Mucosa of descending colon (tissue), 3 donors: ENCODE results near the gene FBXO38. TPM values are rescaled to one million over a fixed set of nuclear protein-coding genes. Genes with fewer than 3 reads are reported as not detected.

Experiments
- ATAC-seq: fragments of 200-7000 bp; cut with Tn5 transposase; one replicate; pipeline ENCODE4 v1.9.1; 2020; ENCODE audit warnings: mild to moderate bottlenecking, moderate library complexity
- DNase-seq, 3 donors: peaks; one replicate each; pipeline ENCODE4 v3.0.0-alpha.2; 2020
- H3K36me3 ChIP-seq: fragments of 200-600 bp; one replicate; pipeline ENCODE4 v1.8.0; 2021; ENCODE audit warnings: low read depth, mild to moderate bottlenecking
- H3K4me1 ChIP-seq: fragments of 200-600 bp; one replicate; pipeline ENCODE4 v1.8.0; 2021; ENCODE audit warnings: low read depth, mild to moderate bottlenecking
- H3K4me3 ChIP-seq: fragments of 200-600 bp; one replicate; pipeline ENCODE4 v1.8.0; 2021; ENCODE audit warnings: mild to moderate bottlenecking
- H3K9me3 ChIP-seq: fragments of 200-600 bp; one replicate; pipeline ENCODE4 v1.8.0; 2021; ENCODE audit warnings: mild to moderate bottlenecking
- intact Hi-C, 2 donors: fragments of 100-400 bp; cut with DNase I in 1 of 2; cut with micrococcal nuclease in 1 of 2; formaldehyde crosslinking; loops; one replicate each; pipeline versions ENCODE4 v1.11.0 to v1.11.1; 2022; cut with DNase I, micrococcal nuclease
- total RNA-seq, 3 donors: library from RNA; stranded (reverse); fragmentation: NEBNext Ultra II Directional in 2 of 3; extraction: Animal tissue kit (Norgen Biotek cat#: 25700) in 2 of 3; gene quantifications; one replicate each; pipeline versions ENCODE4 v1.2.1 to v1.2.4, GENCODE V29; 2021 to 2023
- TF ChIP-seq, protein P1 (sequence below): fragments of 200-600 bp; IDR thresholded peaks from one replicate; pipeline ENCODE4 v1.8.0; 2022; ENCODE audit warnings: antibody characterized with exemption, mild to moderate bottlenecking
- donor health status: DM: no; HTN: no; CAD: no; lungs with moderate emphysema.
- donor health status: DM: no; HTN: no; CAD: no.
- donor health status: DM: no; HTN: yes; CAD: no.

FBXO38 gene
- total RNA-seq, 3 donors from 2014 or later, result 46.5 to 48.0 (median 46.9) TPM

DNA sequence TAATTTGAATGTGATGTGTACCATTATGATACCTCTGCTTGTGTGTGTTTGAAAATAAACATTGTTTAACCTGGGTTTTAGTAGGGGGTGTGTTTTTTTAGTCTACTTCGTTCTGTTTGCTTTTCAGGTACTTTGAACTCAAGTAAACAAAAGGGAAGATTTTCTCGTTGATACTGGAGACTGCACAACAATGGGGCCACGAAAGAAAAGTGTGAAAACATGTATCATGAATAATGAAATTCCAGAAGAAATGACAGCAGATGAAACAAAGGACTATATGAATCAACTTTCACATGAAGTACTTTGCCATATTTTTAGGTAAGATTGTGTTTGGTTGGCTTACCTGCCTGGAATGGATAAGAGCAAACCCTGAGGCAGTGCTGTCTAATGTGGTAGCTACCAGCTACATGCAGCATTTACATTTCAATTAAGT is 10.8 kb downstream of the FBXO38 start:
- ATAC-seq (peak; percentile 56), DNase-seq (no peak)
- Histone ChIP-seq H3K9me3 (no peaks in the 10 kb centered on the region), H3K36me3 (no peaks in the 10 kb centered on the region), H3K4me1 (peaks cover 41% of the 10 kb centered on the region), H3K4me3 (no peak overlapping the region)
- TF ChIP-seq, protein P1, sequence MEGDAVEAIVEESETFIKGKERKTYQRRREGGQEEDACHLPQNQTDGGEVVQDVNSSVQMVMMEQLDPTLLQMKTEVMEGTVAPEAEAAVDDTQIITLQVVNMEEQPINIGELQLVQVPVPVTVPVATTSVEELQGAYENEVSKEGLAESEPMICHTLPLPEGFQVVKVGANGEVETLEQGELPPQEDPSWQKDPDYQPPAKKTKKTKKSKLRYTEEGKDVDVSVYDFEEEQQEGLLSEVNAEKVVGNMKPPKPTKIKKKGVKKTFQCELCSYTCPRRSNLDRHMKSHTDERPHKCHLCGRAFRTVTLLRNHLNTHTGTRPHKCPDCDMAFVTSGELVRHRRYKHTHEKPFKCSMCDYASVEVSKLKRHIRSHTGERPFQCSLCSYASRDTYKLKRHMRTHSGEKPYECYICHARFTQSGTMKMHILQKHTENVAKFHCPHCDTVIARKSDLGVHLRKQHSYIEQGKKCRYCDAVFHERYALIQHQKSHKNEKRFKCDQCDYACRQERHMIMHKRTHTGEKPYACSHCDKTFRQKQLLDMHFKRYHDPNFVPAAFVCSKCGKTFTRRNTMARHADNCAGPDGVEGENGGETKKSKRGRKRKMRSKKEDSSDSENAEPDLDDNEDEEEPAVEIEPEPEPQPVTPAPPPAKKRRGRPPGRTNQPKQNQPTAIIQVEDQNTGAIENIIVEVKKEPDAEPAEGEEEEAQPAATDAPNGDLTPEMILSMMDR, result no peak
- intact Hi-C loops, result no loop called here

- Histone ChIP-seq H3K9me3 (no peaks in the 10 kb centered on the region), H3K36me3 (no peaks in the 10 kb centered on the region), H3K4me3 (no peak overlapping the region), H3K4me1 (peaks cover 38% of the 10 kb centered on the region)
- ATAC-seq (no peak), DNase-seq (no peak)
- TF ChIP-seq, protein P1, result no peak
- intact Hi-C loops, result no loop called here
Observed at GRCh38 chr5:148395031-148395430, 11.3 kb downstream of the FBXO38 start.

DNA sequence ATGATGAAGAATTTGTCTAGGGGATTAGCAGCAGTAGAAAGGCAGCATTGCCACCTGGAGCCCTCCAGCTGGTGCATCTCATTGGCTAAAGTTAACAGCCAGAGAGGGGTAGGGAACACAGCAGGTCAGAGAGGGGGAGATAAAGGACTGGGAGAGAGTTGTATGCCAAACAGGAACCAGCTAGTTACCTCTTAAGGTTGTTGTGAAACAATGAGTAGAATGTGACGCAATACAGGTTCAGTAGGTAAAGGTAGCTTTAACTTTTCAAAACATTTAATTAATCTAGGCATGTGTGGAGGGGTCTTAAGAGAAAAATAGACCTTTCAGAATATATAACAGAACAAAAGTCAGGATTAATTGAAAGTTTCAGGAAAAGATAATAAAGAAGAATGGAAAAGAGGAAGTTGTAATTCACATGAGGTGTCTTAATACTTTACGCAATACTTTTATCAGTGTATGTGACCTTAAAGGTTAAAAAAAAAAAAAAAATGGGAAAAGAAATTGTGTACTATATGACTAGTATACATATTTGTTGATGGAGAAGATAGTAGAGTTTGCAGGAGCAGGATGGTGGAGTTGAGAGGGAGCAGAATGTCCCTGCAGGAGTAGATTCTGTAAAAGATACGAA is 14.3 kb downstream of the FBXO38 start:
- no peaks in the 10 kb centered on the region for H3K9me3 ChIP-seq
- TF ChIP-seq, protein P1, result no peak
- DNase-seq (no peak), ATAC-seq (peak; percentile 68)
- H3K4me3 ChIP-seq, result no peak overlapping the region
- no peaks in the 10 kb centered on the region for H3K36me3 ChIP-seq
- intact Hi-C loops, result no loop called here
- H3K4me1 ChIP-seq, result peaks cover 20% of the 10 kb centered on the region

DNA sequence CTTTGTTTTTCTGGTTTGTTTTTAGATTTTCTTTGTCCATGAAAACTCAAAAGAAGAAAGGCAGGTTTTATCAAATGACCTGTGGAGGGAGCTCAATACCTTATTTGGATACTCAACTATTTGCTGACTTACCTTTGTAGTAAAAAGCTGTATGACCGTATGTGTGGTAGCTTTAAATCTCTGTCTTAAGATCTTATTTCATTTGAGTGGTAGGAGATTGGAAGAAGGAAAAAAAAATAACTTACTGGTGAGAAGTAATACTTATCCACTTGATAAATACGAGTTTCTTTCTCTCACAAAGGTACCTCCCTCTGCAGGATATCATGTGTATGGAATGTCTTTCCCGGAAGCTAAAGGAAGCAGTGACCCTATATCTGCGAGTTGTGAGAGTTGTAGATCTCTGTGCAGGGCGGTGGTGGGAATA is 15.0 kb downstream of the FBXO38 start:
- no peaks in the 10 kb centered on the region for H3K36me3 ChIP-seq
- DNase-seq, result no peak

GRCh38 chr5:148401604-148402003 is 17.8 kb downstream of the FBXO38 start:
- Histone ChIP-seq H3K9me3 (no peaks in the 10 kb centered on the region), H3K36me3 (no peaks in the 10 kb centered on the region), H3K4me1 (no peaks in the 10 kb centered on the region), H3K4me3 (no peak overlapping the region)
- intact Hi-C loops, result no loop called here
- no peak for DNase-seq
- ATAC-seq, result no peak
- TF ChIP-seq, protein P1, result no peak

More for the DNA sequence above, 15.0 kb downstream of the FBXO38 start:
- Histone ChIP-seq H3K4me3 (no peak overlapping the region), H3K9me3 (no peaks in the 10 kb centered on the region), H3K4me1 (peaks cover 14% of the 10 kb centered on the region)
- ATAC-seq, result peak; percentile 51
- intact Hi-C loops, result no loop called here
- TF ChIP-seq, protein P1, result no peak

DNA sequence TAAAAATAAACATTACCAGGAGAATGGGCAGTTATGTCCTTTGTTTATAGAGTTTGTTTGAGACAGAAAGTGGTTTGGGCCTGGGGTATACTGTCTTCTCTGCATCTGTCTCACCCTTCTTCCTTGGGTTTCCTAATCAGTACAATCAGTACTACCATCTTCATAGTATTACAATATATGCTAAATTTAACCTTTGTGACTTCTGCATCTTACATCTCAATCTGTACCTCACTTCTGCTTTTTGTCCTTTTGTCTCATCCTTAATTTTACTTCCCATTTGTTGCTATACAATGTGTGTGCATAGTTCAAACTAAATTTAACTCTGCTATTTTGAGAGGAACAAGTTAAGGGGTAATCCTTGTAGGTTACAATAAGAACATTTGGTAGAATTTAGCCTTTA is 19.6 kb downstream of the FBXO38 start:
- no peak for DNase-seq
- no peaks in the 10 kb centered on the region for H3K9me3 ChIP-seq
- H3K36me3 ChIP-seq, result no peaks in the 10 kb centered on the region
- intact Hi-C loops, result no loop called here
- TF ChIP-seq, protein P1, result no peak
- ATAC-seq, result peak; percentile 16
- no peak overlapping the region for H3K4me3 ChIP-seq
- H3K4me1 ChIP-seq, result no peaks in the 10 kb centered on the region
